SK-N-SH (cell line): ENCODE data around the gene ASIC3.

Experiments used
- CHD2 ChIP-seq: fragments of 150-350 bp; IDR thresholded peaks from 2 replicates; pipeline ENCODE4 v1.6.1; 2018; ENCODE audit warnings: low read length; ENCODE audit not compliant: partially characterized antibody
- EZH2phosphoT487 ChIP-seq: fragments of 200-600 bp; sonication (generic); IDR thresholded peaks from 2 replicates; pipeline ENCODE4 v1.6.1; 2017; ENCODE audit warnings: low read depth, mixed run types, mild to moderate bottlenecking, antibody characterized with exemption, moderate library complexity, borderline replicate concordance
- FOXM1 ChIP-seq: IDR thresholded peaks from 2 replicates; pipeline ENCODE4 v1.4.0; 2012; ENCODE audit warnings: low read depth, mild to moderate bottlenecking
- GABPA ChIP-seq: IDR thresholded peaks from 2 replicates; pipeline ENCODE4 v1.4.0; 2012; ENCODE audit warnings: low read depth, mild to moderate bottlenecking
- POLR2AphosphoS5 ChIP-seq: IDR thresholded peaks from 2 replicates; pipeline ENCODE4 v1.6.1; 2012; ENCODE audit warnings: low read depth, low read length
- RFX5 ChIP-seq: IDR thresholded peaks from 2 replicates; pipeline ENCODE4 v1.6.1; 2012; ENCODE audit warnings: mild to moderate bottlenecking, improper control_type of control experiment, low read length
- YY1 ChIP-seq: IDR thresholded peaks from 2 replicates; pipeline ENCODE4 v1.4.0; 2012; ENCODE audit warnings: low read depth, mild to moderate bottlenecking
- TF ChIP-seq, protein P1 (sequence below): IDR thresholded peaks from 2 replicates; pipeline ENCODE4 v1.6.1; 2012; ENCODE audit warnings: mild to moderate bottlenecking, low read depth, low read length, moderate library complexity
- TF ChIP-seq, protein P2 (sequence below): fragments of 200-600 bp; sonication (generic); IDR thresholded peaks from 2 replicates; pipeline ENCODE4 v1.6.1; 2017; ENCODE audit warnings: antibody characterized with exemption, mild to moderate bottlenecking, moderate library complexity
- TF ChIP-seq, protein P3 (sequence below): IDR thresholded peaks from 2 replicates; pipeline ENCODE4 v1.4.0; 2012; ENCODE audit warnings: low read depth, borderline replicate concordance
- TF ChIP-seq, protein P4 (sequence below): IDR thresholded peaks from 2 replicates; pipeline ENCODE4 v1.4.0; 2012; ENCODE audit warnings: low read depth

DNA sequence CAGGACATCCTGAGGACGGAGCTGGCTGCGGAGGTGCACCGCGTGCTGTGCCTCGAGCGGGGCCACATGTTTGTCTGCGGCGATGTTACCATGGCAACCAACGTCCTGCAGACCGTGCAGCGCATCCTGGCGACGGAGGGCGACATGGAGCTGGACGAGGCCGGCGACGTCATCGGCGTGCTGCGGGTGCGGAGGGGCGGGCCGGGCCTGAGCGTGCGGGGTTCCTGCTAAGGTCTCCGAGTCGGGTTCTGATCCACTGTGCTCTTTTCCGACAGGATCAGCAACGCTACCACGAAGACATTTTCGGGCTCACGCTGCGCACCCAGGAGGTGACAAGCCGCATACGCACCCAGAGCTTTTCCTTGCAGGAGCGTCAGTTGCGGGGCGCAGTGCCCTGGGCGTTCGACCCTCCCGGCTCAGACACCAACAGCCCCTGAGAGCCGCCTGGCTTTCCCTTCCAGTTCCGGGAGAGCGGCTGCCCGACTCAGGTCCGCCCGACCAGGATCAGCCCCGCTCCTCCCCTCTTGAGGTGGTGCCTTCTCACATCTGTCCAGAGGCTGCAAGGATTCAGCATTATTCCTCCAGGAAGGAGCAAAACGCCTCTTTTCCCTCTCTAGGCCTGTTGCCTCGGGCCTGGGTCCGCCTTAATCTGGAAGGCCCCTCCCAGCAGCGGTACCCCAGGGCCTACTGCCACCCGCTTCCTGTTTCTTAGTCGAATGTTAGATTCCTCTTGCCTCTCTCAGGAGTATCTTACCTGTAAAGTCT is 34.4 kb upstream of the ASIC3 start:
- TF ChIP-seq GABPA = no peak
- TF ChIP-seq, protein P1, sequence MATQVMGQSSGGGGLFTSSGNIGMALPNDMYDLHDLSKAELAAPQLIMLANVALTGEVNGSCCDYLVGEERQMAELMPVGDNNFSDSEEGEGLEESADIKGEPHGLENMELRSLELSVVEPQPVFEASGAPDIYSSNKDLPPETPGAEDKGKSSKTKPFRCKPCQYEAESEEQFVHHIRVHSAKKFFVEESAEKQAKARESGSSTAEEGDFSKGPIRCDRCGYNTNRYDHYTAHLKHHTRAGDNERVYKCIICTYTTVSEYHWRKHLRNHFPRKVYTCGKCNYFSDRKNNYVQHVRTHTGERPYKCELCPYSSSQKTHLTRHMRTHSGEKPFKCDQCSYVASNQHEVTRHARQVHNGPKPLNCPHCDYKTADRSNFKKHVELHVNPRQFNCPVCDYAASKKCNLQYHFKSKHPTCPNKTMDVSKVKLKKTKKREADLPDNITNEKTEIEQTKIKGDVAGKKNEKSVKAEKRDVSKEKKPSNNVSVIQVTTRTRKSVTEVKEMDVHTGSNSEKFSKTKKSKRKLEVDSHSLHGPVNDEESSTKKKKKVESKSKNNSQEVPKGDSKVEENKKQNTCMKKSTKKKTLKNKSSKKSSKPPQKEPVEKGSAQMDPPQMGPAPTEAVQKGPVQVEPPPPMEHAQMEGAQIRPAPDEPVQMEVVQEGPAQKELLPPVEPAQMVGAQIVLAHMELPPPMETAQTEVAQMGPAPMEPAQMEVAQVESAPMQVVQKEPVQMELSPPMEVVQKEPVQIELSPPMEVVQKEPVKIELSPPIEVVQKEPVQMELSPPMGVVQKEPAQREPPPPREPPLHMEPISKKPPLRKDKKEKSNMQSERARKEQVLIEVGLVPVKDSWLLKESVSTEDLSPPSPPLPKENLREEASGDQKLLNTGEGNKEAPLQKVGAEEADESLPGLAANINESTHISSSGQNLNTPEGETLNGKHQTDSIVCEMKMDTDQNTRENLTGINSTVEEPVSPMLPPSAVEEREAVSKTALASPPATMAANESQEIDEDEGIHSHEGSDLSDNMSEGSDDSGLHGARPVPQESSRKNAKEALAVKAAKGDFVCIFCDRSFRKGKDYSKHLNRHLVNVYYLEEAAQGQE = no peak
- no peak for TF ChIP-seq POLR2AphosphoS5
- TF ChIP-seq, protein P2, sequence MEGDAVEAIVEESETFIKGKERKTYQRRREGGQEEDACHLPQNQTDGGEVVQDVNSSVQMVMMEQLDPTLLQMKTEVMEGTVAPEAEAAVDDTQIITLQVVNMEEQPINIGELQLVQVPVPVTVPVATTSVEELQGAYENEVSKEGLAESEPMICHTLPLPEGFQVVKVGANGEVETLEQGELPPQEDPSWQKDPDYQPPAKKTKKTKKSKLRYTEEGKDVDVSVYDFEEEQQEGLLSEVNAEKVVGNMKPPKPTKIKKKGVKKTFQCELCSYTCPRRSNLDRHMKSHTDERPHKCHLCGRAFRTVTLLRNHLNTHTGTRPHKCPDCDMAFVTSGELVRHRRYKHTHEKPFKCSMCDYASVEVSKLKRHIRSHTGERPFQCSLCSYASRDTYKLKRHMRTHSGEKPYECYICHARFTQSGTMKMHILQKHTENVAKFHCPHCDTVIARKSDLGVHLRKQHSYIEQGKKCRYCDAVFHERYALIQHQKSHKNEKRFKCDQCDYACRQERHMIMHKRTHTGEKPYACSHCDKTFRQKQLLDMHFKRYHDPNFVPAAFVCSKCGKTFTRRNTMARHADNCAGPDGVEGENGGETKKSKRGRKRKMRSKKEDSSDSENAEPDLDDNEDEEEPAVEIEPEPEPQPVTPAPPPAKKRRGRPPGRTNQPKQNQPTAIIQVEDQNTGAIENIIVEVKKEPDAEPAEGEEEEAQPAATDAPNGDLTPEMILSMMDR = no peak
- TF ChIP-seq RFX5 = peak; percentile 88
- TF ChIP-seq, protein P3, sequence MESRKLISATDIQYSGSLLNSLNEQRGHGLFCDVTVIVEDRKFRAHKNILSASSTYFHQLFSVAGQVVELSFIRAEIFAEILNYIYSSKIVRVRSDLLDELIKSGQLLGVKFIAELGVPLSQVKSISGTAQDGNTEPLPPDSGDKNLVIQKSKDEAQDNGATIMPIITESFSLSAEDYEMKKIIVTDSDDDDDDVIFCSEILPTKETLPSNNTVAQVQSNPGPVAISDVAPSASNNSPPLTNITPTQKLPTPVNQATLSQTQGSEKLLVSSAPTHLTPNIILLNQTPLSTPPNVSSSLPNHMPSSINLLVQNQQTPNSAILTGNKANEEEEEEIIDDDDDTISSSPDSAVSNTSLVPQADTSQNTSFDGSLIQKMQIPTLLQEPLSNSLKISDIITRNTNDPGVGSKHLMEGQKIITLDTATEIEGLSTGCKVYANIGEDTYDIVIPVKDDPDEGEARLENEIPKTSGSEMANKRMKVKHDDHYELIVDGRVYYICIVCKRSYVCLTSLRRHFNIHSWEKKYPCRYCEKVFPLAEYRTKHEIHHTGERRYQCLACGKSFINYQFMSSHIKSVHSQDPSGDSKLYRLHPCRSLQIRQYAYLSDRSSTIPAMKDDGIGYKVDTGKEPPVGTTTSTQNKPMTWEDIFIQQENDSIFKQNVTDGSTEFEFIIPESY = no peak
- no peak for TF ChIP-seq EZH2phosphoT487
- TF ChIP-seq CHD2 = peak; percentile 45
- no peak for TF ChIP-seq YY1
- TF ChIP-seq, protein P4, sequence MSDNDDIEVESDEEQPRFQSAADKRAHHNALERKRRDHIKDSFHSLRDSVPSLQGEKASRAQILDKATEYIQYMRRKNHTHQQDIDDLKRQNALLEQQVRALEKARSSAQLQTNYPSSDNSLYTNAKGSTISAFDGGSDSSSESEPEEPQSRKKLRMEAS = peak; percentile 96
- TF ChIP-seq FOXM1 = no peak
